Neuronal stem cell (in vitro differentiated cells): ENCODE results near the gene BRMS1L.

ENCODE experiments used
- DNase-seq: peaks from one replicate; pipeline ENCODE4 v3.0.0-alpha.2; 2013; ENCODE audit warnings: low spot score
- H2AFZ ChIP-seq: one replicate; pipeline ENCODE4 v1.6.1; 2013; ENCODE audit warnings: mild to moderate bottlenecking, low read length, inconsistent platforms
- H2AK5ac ChIP-seq: 2 replicates; pipeline ENCODE4 v1.6.1; 2013; ENCODE audit warnings: low read depth, mild to moderate bottlenecking, inconsistent platforms, low read length, moderate library complexity, mixed read lengths
- H2BK120ac ChIP-seq: 2 replicates; pipeline ENCODE4 v1.6.1; 2013; ENCODE audit warnings: low read depth, mild to moderate bottlenecking, inconsistent platforms, low read length, moderate library complexity, mixed read lengths
- H2BK12ac ChIP-seq: one replicate; pipeline ENCODE4 v1.6.1; 2013; ENCODE audit warnings: low read length, inconsistent platforms
- H2BK15ac ChIP-seq: 2 replicates; pipeline ENCODE4 v1.6.1; 2013; ENCODE audit warnings: mild to moderate bottlenecking, low read length, inconsistent platforms, mixed read lengths
- H2BK5ac ChIP-seq: one replicate; pipeline ENCODE4 v1.6.1; 2013; ENCODE audit warnings: inconsistent platforms, mild to moderate bottlenecking, low read length, moderate library complexity
- H3K14ac ChIP-seq: one replicate; pipeline ENCODE4 v1.6.1; 2013; ENCODE audit warnings: low read length, inconsistent platforms
- H3K18ac ChIP-seq: 2 replicates; pipeline ENCODE4 v1.6.1; 2013; ENCODE audit warnings: low read length, inconsistent platforms
- H3K23ac ChIP-seq: 2 replicates; pipeline ENCODE4 v1.6.1; 2013; ENCODE audit warnings: low read depth, mild to moderate bottlenecking, mixed read lengths, low read length, inconsistent platforms; ENCODE audit not compliant: poor library complexity
- H3K27ac ChIP-seq: replicated peaks from 3 replicates; pipeline ENCODE4 v1.5.1; 2013; ENCODE audit warnings: low read length, inconsistent platforms
- H3K27me3 ChIP-seq, 3 experiments: 2 replicates each; pipeline ENCODE4 v1.6.1; 2013; ENCODE audit warnings: low read length in 3 of 3, mild to moderate bottlenecking in 2 of 3, inconsistent platforms in 1 of 3, low read depth in 1 of 3, mixed read lengths in 1 of 3, moderate library complexity in 1 of 3; ENCODE audit not compliant: control insufficient read depth in 3 of 3, insufficient read depth in 3 of 3
- H3K36me3 ChIP-seq, 2 donors: replicated peaks in 1 of 2; 2 replicates each; pipeline ENCODE4 v1.6.1; 2013; ENCODE audit warnings: low read length in 2 of 2; ENCODE audit not compliant: control insufficient read depth in 2 of 2, insufficient read depth in 2 of 2
- H3K4ac ChIP-seq: 2 replicates; pipeline ENCODE4 v1.6.1; 2013; ENCODE audit warnings: inconsistent platforms, mild to moderate bottlenecking, low read length, moderate library complexity
- H3K4me1 ChIP-seq, 2 donors: 1 replicate in 1 of 2; 2 replicates in 1 of 2; pipeline ENCODE4 v1.6.1; 2013; ENCODE audit warnings: low read length in 2 of 2, low read depth in 1 of 2; ENCODE audit not compliant: control insufficient read depth in 2 of 2, insufficient read depth in 1 of 2
- H3K4me2 ChIP-seq: one replicate; pipeline ENCODE4 v1.6.1; 2013; ENCODE audit warnings: mild to moderate bottlenecking, low read length, inconsistent platforms; ENCODE audit not compliant: insufficient read depth, poor library complexity, severe bottlenecking
- H3K4me3 ChIP-seq, 2 donors: 2 replicates each; pipeline ENCODE4 v1.5.1; 2013; ENCODE audit warnings: low read length in 2 of 2, mild to moderate bottlenecking in 2 of 2, inconsistent platforms in 1 of 2, moderate library complexity in 1 of 2
- H3K79me1 ChIP-seq: one replicate; pipeline ENCODE4 v1.6.1; 2013; ENCODE audit warnings: low read depth, mild to moderate bottlenecking, inconsistent platforms, low read length, moderate library complexity
- H3K9ac ChIP-seq: one replicate; pipeline ENCODE4 v1.6.1; 2013; ENCODE audit warnings: mild to moderate bottlenecking, low read depth, low read length, inconsistent platforms; ENCODE audit not compliant: poor library complexity
- H3K9me3 ChIP-seq, 2 donors: replicated peaks in 1 of 2; 2 replicates each; pipeline versions ENCODE3 to v1.6.1; 2013; ENCODE audit warnings: low read length in 2 of 2, mild to moderate bottlenecking in 2 of 2, inconsistent platforms in 1 of 2, low read depth in 1 of 2, mixed read lengths in 1 of 2, moderate library complexity in 1 of 2; ENCODE audit not compliant: control insufficient read depth in 2 of 2, insufficient read depth in 1 of 2
- H4K8ac ChIP-seq: one replicate; pipeline ENCODE4 v1.6.1; 2013; ENCODE audit warnings: low read depth, mild to moderate bottlenecking, inconsistent platforms, low read length, moderate library complexity
- H4K91ac ChIP-seq: one replicate; pipeline ENCODE4 v1.6.1; 2013; ENCODE audit warnings: low read length, low read depth, mild to moderate bottlenecking, inconsistent platforms; ENCODE audit not compliant: poor library complexity
- WGBS, 2 donors: extraction: QIAGEN DNeasy Blood & Tissue Kit; methylation state at CpG; one replicate each; pipeline ENCODE4 v1.1.7; 2013; ENCODE audit warnings: missing lambda C conversion rate in 2 of 2, mixed read lengths in 1 of 2; ENCODE audit not compliant: insufficient read length in 2 of 2, insufficient replicate concordance in 1 of 2; ENCODE audit errors: extremely low coverage in 2 of 2; 5-methylcytosine and 5-hydroxymethylcytosine counted together

BRMS1L gene

GRCh38 chr14:35858521-35859209, 32.5 kb downstream of the BRMS1L start:
- Histone ChIP-seq H3K23ac (no peak overlapping the region), H3K9ac (no peak overlapping the region), H3K36me3 (peaks cover 5 to 38% of the 10 kb centered on the region in 2 donors), H2BK15ac (no peak overlapping the region), H2BK5ac (no peak overlapping the region), H2AK5ac (no peak overlapping the region), H4K91ac (no peak overlapping the region), H3K27me3 (no peaks in the 10 kb centered on the region), H3K4me1 (peaks cover 4 to 8% of the 10 kb centered on the region in 2 donors), H3K14ac (no peak overlapping the region), H2BK12ac (no peak overlapping the region), H3K27ac (no peak overlapping the region), H3K79me1 (no peaks in the 10 kb centered on the region), H3K4ac (no peak overlapping the region), H2AFZ (no peak overlapping the region), H3K18ac (no peak overlapping the region), H3K4me3 (no peak overlapping the region), H4K8ac (no peak overlapping the region), H2BK120ac (no peak overlapping the region), H3K9me3 (no peaks in the 10 kb centered on the region), H3K4me2 (no peak overlapping the region)
- no CpG with 5 or more reads among the region's 7 CpGs for WGBS, 2 donors
- DNase-seq, result no peak

GRCh38 chr14:35861204-35861868, 35.2 kb downstream of the BRMS1L start:
- H3K23ac ChIP-seq, result no peak overlapping the region
- H4K8ac ChIP-seq, result no peak overlapping the region
- H3K9ac ChIP-seq, result no peak overlapping the region
- no peak overlapping the region for H2AK5ac ChIP-seq
- H3K27me3 ChIP-seq, result no peaks in the 10 kb centered on the region
- no peak overlapping the region for H2BK12ac ChIP-seq
- WGBS, 2 donors, result no CpG with 5 or more reads among the region's 3 CpGs
- H3K36me3 ChIP-seq, result peaks cover 8 to 60% of the 10 kb centered on the region in 2 donors
- H4K91ac ChIP-seq, result no peak overlapping the region
- DNase-seq, result no peak
- no peak overlapping the region for H2BK15ac ChIP-seq
- no peak overlapping the region for H3K4me3 ChIP-seq
- H3K79me1 ChIP-seq, result no peaks in the 10 kb centered on the region
- no peak overlapping the region for H3K4me2 ChIP-seq
- H2BK120ac ChIP-seq, result no peak overlapping the region
- H3K14ac ChIP-seq, result no peak overlapping the region
- H3K27ac ChIP-seq, result no peak overlapping the region
- H3K4ac ChIP-seq, result no peak overlapping the region
- H2AFZ ChIP-seq, result no peak overlapping the region
- H3K9me3 ChIP-seq, result no peaks in the 10 kb centered on the region
- H2BK5ac ChIP-seq, result no peak overlapping the region
- H3K18ac ChIP-seq, result no peak overlapping the region
- peaks cover 4 to 5% of the 10 kb centered on the region in 2 donors for H3K4me1 ChIP-seq

GRCh38 chr14:35865611-35866324, 39.6 kb downstream of the BRMS1L start:
- WGBS, 2 donors, result no CpG with 5 or more reads among the region's 6 CpGs

More at GRCh38 chr14:35865611-35866324, 39.6 kb downstream of the BRMS1L start:
- H2AFZ ChIP-seq, result no peak overlapping the region
- H3K9me3 ChIP-seq, result no peaks in the 10 kb centered on the region
- H3K36me3 ChIP-seq, result peaks cover 8 to 72% of the 10 kb centered on the region in 2 donors
- no peak overlapping the region for H2BK5ac ChIP-seq
- H4K91ac ChIP-seq, result no peak overlapping the region
- H3K27me3 ChIP-seq, result no peaks in the 10 kb centered on the region
- H2BK12ac ChIP-seq, result no peak overlapping the region
- no peak overlapping the region for H3K9ac ChIP-seq
- no peak overlapping the region for H3K14ac ChIP-seq
- no peak overlapping the region for H2BK15ac ChIP-seq
- no peak overlapping the region for H2BK120ac ChIP-seq
- H3K4me1 ChIP-seq, result peaks cover 0 to 1% of the 10 kb centered on the region in 2 donors
- no peak overlapping the region for H3K27ac ChIP-seq
- H2AK5ac ChIP-seq, result no peak overlapping the region
- no peak overlapping the region for H4K8ac ChIP-seq
- H3K18ac ChIP-seq, result no peak overlapping the region
- no peak overlapping the region for H3K4me2 ChIP-seq
- H3K79me1 ChIP-seq, result no peaks in the 10 kb centered on the region
- no peak overlapping the region for H3K4ac ChIP-seq
- no peak overlapping the region for H3K23ac ChIP-seq
- no peak for DNase-seq
- H3K4me3 ChIP-seq, result no peak overlapping the region
